Activated CD8-positive, alpha-beta memory T cell treated with anti-CD3 and anti-CD28 coated beads, Interleukin-2, amount 10 ng/mL, durations not matched to agents 7 days and 5 days (primary cell): ENCODE measurements around the gene LSR. TPM values are rescaled to one million over a fixed set of nuclear protein-coding genes. Genes with fewer than 3 reads are reported as not detected.

Experiments
- ATAC-seq: fragments of 150-1000 bp; cut with Tn5 transposase; one replicate; pipeline ENCODE4 v1.10.0; 2021; ENCODE audit warnings: moderate library complexity
- CTCF ChIA-PET: fragments of 350-600 bp; sonication (Branson Sonifier 250); formaldehyde crosslinking; loops from one replicate; lab custom pipeline; 2021; ENCODE audit warnings: antibody characterized with exemption; lab: Charles Lee
- DNase-seq: peaks from one replicate; pipeline ENCODE4 v3.0.0-alpha.2; 2020
- H3K27ac Mint-ChIP-seq: one replicate; pipeline ENCODE4 v1.8.0; 2021; ENCODE audit warnings: mild to moderate bottlenecking, mixed read lengths
- H3K27me3 Mint-ChIP-seq: one replicate; pipeline ENCODE4 v1.8.0; 2021; ENCODE audit warnings: mixed read lengths
- H3K36me3 Mint-ChIP-seq: one replicate; pipeline ENCODE4 v1.8.0; 2021; ENCODE audit warnings: mild to moderate bottlenecking, mixed read lengths
- H3K4me1 Mint-ChIP-seq: one replicate; pipeline ENCODE4 v1.8.0; 2021; ENCODE audit warnings: mixed read lengths
- H3K4me3 Mint-ChIP-seq: one replicate; pipeline ENCODE4 v1.8.0; 2021; ENCODE audit warnings: mild to moderate bottlenecking, moderate library complexity, mixed read lengths
- H3K9me3 Mint-ChIP-seq: one replicate; pipeline ENCODE4 v1.8.0; 2022; ENCODE audit warnings: low read depth, mixed read lengths
- total RNA-seq, 2 experiments: library from RNA; stranded (reverse); gene quantifications; one replicate each; pipeline ENCODE4 v1.2.3, GENCODE V29; 2021

The LSR gene
- total RNA-seq, 2 experiments from 2014 or later, result 7.2 to 10.0 TPM

DNA sequence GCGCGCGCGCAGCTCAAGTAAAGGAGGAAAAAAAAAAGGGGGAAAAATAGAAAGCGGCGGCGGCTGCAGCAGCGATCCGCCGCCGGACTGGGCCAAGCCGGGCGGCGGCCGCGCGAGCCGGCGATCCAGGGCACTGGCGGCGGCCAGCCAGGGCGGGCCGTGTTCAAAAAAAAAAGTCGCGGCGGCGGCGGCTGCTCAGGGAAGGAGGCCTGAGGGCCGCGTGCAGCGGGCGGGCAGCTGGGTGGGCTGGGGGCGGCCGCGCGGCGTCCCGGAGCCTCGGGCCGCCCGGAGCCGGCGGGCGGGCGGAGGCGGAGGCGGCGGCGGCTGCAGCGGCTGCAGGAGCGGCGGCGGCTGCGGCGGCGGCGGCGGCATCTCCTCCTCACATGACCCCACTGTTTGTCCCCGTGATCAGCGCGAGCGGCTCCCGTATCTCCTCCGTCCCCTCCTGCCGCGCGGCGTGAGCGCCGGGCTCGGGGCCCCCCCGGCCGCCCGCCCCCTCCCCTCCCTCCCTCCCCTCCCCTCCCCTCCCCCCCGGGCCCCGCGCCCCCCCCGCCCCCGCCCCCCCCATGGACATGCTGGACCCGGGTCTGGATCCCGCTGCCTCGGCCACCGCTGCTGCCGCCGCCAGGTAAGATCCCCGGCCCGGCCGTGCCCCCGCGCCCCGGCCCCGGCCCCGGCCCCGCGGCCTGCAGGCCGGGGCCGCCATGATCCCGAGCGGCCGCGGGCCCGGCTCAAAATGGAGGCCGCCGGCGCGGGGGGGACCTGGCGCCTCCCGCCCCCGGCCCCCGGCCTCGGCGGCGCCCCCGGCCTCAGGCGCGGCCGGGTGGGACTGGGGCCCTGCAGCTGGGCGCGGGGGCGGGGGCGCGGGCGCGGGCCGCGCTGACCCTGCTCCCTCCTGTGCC is 20.0 kb downstream of the LSR start, which contains the start of gene USF2:
Gene USF2, plus strand, starts transcription at position 427 of the 902 bp plus-strand sequence. Its CDS starts 140 bp downstream, at position 567.
- Mint-ChIP-seq H3K36me3 (peaks cover 24% of the 10 kb centered on the region), H3K27me3 (no peaks in the 10 kb centered on the region), H3K9me3 (no peaks in the 10 kb centered on the region), H3K27ac (peak within 1 kb of the TSS; percentile 90), H3K4me3 (peak within 1 kb of the TSS; percentile 89), H3K4me1 (peaks cover 19% of the 10 kb centered on the region)
- CTCF ChIA-PET, result interaction anchor here (1.1 to 3.3 kb wide), 6 partner anchors 27 to 226 kb away, joined by 3 to 16 read pairs (median 4); no protein-coding TSS in a partner anchor
- DNase-seq (peak; percentile 77), ATAC-seq (peak; percentile 21)

DNA sequence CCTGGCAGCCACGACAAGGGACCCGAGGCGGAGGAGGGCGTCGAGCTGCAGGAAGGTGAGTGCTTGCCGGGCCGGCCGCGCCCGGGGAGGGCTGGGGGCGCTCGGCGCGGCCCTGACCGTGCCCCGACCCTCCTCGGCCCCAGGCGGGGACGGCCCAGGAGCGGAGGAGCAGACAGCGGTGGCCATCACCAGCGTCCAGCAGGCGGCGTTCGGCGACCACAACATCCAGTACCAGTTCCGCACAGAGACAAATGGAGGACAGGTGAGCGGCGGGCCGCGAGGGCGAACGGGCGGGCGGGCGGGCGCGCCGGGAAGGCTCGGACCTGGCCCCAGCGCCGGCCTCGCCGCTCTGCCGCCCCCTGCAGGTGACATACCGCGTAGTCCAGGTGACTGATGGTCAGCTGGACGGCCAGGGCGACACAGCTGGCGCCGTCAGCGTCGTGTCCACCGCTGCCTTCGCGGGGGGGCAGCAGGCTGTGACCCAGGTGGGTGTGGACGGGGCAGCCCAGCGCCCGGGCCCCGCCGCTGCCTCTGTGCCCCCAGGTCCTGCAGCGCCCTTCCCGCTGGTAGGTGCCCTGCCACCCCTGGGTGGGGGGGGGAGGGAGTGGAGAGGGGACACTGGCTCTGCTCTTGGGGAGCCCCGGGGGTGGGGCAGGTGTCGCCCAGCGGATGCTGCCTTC is 20.8 kb downstream of the LSR start:
- CTCF ChIA-PET, result interaction anchor here (0.6 to 3.3 kb wide), 5 partner anchors 19 to 225 kb away, joined by 3 to 16 read pairs (median 4); no protein-coding TSS in a partner anchor
- peaks cover 24% of the 10 kb centered on the region for H3K36me3 Mint-ChIP-seq

DNA sequence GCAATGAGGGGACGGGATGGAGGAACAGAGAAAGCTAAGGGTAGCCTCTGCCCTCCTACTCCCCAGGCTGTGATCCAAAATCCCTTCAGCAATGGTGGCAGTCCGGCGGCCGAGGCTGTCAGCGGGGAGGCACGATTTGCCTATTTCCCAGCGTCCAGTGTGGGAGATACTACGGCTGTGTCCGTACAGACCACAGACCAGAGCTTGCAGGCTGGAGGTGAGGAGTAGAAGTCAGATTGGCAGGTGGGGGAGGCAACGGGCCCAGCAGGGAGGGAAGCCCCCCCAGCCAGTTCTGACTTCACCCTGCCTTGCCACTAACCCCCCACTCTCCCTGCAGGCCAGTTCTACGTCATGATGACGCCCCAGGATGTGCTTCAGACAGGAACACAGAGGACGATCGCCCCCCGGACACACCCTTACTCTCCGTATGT is 21.6 kb downstream of the LSR start:
- Mint-ChIP-seq H3K36me3 (peaks cover 24% of the 10 kb centered on the region), H3K4me1 (peaks cover 19% of the 10 kb centered on the region), H3K27me3 (no peaks in the 10 kb centered on the region), H3K27ac (no peak overlapping the region), H3K4me3 (peak overlapping the region; percentile 62), H3K9me3 (no peaks in the 10 kb centered on the region)
- CTCF ChIA-PET, result interaction anchor here (1.0 to 3.3 kb wide), 3 partner anchors 77 to 129 kb away, joined by 3 to 16 read pairs (median 5); partner anchors contain the start of gene FFAR1
- DNase-seq (no peak), ATAC-seq (no peak)

More for the DNA sequence above, 20.8 kb downstream of the LSR start:
- Mint-ChIP-seq H3K27me3 (no peaks in the 10 kb centered on the region), H3K27ac (peak overlapping the region; percentile 54), H3K4me1 (peaks cover 19% of the 10 kb centered on the region), H3K9me3 (no peaks in the 10 kb centered on the region), H3K4me3 (peak overlapping the region; percentile 62)
- ATAC-seq, result peak; percentile 63
- DNase-seq, result peak; percentile 86

DNA sequence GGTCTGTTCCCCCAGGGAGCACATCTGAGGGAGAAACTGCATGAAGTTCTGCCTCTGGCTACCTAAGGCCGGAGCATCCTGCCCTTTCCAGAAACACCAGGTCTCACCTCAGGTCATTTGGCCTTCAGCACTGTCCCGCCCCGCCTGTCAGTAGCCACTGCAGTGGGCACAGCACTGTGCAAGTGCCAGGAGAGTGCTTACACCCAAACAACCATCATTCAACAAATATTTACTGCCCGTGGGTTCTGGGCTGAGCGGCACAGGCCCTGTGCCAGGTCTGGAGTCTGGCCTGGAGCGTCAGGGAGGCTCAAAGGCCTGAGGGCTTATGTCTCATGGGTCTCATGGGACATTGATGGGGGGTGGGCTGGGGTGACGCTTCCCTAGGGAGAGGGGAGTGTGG is 22.7 kb downstream of the LSR start:
- Mint-ChIP-seq H3K9me3 (no peaks in the 10 kb centered on the region), H3K36me3 (peaks cover 21% of the 10 kb centered on the region), H3K4me3 (no peak overlapping the region), H3K27me3 (no peaks in the 10 kb centered on the region), H3K4me1 (peaks cover 9% of the 10 kb centered on the region), H3K27ac (no peak overlapping the region)
- no peak for DNase-seq
- no peak for ATAC-seq
- CTCF ChIA-PET, result no interaction called here

DNA sequence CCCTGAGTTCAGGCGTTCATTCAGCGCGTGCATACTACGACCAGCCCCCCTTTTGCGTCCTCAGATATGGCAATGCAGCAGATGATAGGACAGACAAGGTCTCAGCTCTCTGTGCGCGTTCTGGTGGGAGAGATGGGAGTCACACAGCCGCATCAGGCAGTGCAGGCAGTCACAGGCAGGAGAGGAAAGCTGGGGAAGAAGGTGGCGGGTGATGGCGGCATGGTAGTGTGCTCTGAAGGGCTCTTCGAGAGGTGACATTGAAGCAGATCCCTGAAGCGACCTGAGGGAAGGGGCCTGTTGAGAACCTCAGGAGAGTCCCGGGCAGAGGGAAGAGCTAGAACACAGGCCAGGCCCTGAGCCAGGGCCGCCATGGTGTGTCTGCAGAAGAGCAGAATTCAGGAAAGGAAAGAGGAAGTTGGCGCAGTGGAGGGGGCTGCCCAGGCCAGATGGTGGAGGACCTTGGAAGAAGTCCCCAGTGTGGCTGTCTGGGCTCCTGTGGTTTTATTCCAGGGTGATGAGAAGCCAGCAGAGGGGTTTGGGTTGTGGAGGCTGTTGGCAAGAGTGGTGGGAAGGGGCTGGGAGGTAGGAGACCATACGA is 23.4 kb downstream of the LSR start:
- Mint-ChIP-seq H3K36me3 (peaks cover 21% of the 10 kb centered on the region), H3K9me3 (no peaks in the 10 kb centered on the region), H3K27ac (no peak overlapping the region), H3K4me3 (no peak overlapping the region), H3K4me1 (peaks cover 7% of the 10 kb centered on the region), H3K27me3 (no peaks in the 10 kb centered on the region)
- DNase-seq (no peak), ATAC-seq (no peak)
- CTCF ChIA-PET, result no interaction called here

DNA sequence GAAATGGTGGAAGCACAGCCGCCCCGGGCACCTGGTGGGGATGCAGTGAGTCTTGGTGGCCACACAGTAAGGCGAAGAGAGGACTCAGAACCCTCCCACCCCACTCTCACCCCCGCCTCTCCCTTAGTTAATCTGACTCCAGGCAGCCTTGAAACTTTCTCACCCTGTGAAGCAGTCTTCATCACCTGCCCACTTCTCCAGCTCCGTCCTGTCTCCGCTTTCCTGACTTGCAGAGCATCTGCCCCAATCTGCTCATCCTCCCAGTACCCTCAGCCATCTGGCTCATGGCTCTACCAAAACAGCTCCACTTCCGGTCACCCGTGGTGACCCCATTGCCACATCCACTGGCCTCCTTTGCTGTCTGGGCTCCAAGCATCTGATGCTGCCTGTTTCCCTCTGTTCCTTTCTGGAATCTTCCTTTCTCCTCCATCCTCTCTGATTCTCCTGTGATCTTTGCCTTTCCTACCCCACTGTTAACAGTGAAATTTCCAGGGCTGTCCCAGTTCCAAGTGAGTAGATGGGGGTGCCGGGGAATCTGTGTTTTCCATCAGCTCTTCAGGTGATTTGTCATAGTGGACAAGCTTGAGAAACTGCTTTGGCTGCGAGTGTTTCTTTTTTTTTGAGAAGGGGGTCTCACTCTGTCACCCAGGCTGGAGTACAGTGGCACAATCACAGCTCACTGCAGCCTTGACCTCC is 24.3 kb downstream of the LSR start:
- Mint-ChIP-seq H3K27ac (peak overlapping the region; percentile 40), H3K4me3 (no peak overlapping the region), H3K36me3 (peaks cover 20% of the 10 kb centered on the region), H3K9me3 (no peaks in the 10 kb centered on the region), H3K4me1 (peaks cover 7% of the 10 kb centered on the region), H3K27me3 (no peaks in the 10 kb centered on the region)
- DNase-seq (no peak), ATAC-seq (no peak)
- CTCF ChIA-PET, result no interaction called here

DNA sequence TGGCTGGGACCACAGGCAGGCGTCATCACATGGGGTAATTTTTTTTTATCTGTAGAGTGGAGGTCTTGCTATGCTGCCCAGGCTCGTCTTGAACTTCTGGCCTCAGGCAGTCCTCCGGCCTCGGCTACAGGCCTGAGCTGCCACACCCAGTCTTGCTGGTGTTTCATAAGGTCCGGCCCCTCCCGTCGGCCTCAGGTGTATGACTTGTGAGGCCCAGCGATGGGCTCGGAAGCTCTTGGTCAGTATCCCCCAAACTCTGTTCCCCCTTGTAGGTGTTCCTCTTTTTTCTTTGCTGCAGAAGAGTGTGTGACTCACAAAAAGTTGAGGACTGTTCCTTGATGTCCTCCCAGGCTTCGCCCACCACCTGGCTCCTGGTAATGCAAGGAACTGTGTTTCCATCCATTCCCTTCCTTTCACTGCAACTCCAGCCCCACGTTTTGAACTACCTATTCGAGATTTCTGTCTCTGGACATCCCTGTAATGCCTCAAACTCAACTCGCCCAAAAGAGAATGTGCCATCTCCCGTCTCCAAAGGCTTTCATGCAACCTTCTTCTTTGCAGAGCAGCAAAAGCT is 25.0 kb downstream of the LSR start:
- no peak overlapping the region for H3K4me3 Mint-ChIP-seq
- peaks cover 22% of the 10 kb centered on the region for H3K36me3 Mint-ChIP-seq

DNA sequence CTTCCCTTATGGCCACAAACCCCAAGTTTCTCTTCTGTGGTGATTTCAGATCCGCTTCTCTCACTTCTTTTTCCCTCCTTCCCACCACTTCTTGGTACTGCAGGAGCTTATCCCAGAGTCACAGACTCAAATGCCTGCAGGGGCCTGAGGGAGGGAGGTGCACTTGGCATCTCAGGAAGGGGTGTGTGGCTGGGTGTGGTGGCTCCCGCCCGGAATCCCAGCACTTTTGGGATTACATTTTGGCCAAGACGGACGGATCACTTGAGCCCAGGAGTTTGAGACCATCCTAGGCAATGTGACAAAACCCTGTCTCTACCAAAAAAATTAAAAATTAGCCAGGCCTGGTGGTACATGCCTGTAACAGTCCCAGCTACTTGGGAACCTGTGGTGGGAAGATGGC is 25.5 kb downstream of the LSR start:
- CTCF ChIA-PET, result interaction anchor here (1.6 kb wide), 1 partner anchor 10 kb away, joined by 5 read pairs; no protein-coding TSS in a partner anchor
- Mint-ChIP-seq H3K4me3 (no peak overlapping the region), H3K36me3 (peaks cover 24% of the 10 kb centered on the region), H3K4me1 (peaks cover 7% of the 10 kb centered on the region), H3K27me3 (no peaks in the 10 kb centered on the region), H3K9me3 (no peaks in the 10 kb centered on the region), H3K27ac (no peak overlapping the region)
- ATAC-seq, result no peak
- no peak for DNase-seq

More for the DNA sequence above, 25.0 kb downstream of the LSR start:
- Mint-ChIP-seq H3K9me3 (no peaks in the 10 kb centered on the region), H3K4me1 (peaks cover 7% of the 10 kb centered on the region), H3K27ac (no peak overlapping the region), H3K27me3 (no peaks in the 10 kb centered on the region)
- no peak for DNase-seq
- no peak for ATAC-seq
- CTCF ChIA-PET, result interaction anchor here (1.6 kb wide), 1 partner anchor 10 kb away, joined by 5 read pairs; no protein-coding TSS in a partner anchor

DNA sequence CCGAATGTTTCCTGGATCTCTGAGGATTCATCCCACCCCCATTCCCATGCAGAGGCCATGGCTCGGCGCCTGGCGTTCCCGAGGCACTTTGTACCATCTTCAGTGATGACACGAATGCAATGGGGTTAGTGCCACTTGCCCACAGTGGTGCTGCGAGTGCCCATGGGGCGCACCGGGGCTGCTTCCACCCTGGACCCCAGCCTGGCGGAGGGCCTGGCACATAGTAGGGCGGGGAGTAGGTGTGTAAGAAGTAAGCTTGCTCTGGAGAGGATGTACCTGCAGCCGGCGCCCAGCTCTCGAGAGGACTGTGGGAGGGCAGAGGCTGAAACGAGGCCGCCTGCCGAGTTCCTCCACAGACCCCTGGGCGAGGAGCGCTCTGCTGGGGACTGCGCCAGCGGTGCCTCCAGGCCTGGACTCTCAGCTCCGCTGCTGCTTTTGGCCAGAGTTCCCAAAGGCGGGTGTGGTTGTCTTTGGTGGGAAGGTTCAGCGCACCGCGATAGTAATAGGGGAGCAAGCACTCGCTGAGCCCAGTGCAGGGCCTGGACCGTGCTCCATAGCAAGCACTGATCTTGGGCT is 28.0 kb downstream of the LSR start:
- Mint-ChIP-seq H3K27me3 (peaks cover 4% of the 10 kb centered on the region), H3K36me3 (peaks cover 11% of the 10 kb centered on the region), H3K27ac (no peak overlapping the region), H3K9me3 (no peaks in the 10 kb centered on the region), H3K4me1 (peaks cover 2% of the 10 kb centered on the region), H3K4me3 (no peak overlapping the region)
- CTCF ChIA-PET, result no interaction called here
- no peak for ATAC-seq
- no peak for DNase-seq

DNA sequence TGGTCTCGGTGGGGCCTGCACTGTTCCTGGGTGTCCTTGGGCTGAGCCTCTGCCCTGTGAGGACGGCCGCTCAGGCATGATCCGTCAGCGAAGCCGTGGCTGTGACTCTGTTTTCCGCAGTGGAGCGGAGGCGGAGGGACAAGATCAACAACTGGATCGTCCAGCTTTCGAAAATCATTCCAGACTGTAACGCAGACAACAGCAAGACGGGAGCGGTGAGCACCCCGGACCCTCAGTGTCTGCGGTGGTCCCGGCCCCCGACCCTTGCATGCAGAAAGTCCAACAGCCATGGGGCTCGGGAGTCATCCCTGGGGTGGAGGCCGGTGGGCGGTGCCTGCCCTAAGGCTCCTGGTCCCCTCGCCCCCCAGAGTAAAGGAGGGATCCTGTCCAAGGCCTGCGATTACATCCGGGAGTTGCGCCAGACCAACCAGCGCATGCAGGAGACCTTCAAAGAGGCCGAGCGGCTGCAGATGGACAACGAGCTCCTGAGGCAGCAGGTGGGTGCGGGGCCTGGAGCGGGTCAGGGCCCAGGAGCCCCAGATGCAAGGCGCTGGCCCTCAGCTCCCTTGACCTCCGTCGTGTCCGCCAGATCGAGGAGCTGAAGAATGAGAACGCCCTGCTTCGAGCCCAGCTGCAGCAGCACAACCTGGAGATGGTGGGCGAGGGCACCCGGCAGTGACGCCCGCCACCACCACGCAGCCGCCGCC is 29.9 kb downstream of the LSR start:
- Mint-ChIP-seq H3K4me1 (no peaks in the 10 kb centered on the region), H3K27ac (no peak overlapping the region), H3K36me3 (peaks cover 4% of the 10 kb centered on the region), H3K27me3 (peaks cover 22% of the 10 kb centered on the region), H3K4me3 (no peak overlapping the region), H3K9me3 (no peaks in the 10 kb centered on the region)
- CTCF ChIA-PET, result no interaction called here
- ATAC-seq, result no peak
- DNase-seq, result no peak

DNA sequence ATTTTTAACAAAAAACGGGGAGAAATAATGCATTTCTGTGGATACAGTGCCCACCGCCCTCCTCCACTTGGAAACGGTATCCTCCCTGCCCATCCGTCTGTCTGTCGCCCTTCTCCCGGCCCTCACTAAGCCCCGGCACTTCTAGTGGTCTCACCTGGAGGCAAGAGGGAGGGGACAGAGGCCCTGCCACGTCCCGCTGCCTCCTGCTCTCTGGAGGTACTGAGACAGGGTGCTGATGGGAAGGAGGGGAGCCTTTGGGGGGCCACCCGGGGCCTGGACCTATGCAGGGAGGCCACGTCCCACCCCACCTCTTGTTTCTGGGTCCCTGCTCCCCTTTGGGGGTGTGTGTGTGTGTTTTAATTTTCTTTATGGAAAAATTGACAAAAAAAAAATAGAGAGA is 30.6 kb downstream of the LSR start:
- H3K27me3 Mint-ChIP-seq, result peaks cover 24% of the 10 kb centered on the region
- peaks cover 4% of the 10 kb centered on the region for H3K36me3 Mint-ChIP-seq
- no peak overlapping the region for H3K27ac Mint-ChIP-seq
- no peaks in the 10 kb centered on the region for H3K4me1 Mint-ChIP-seq
- DNase-seq (no peak), ATAC-seq (no peak)
- CTCF ChIA-PET, result no interaction called here
- no peak overlapping the region for H3K4me3 Mint-ChIP-seq
- H3K9me3 Mint-ChIP-seq, result no peaks in the 10 kb centered on the region
